ENCODE measurements around the gene SCN5A.

Gene SCN5A

GRCh38 chr3:38622336-38622735, 27.2 kb downstream of the SCN5A start:
- no peak for DNase-seq

- DNase-seq, result no peak
Observed at GRCh38 chr3:38620236-38620635, 29.3 kb downstream of the SCN5A start.

- no peak for DNase-seq
Observed at GRCh38 chr3:38618343-38618742, 31.1 kb downstream of the SCN5A start.

- DNase-seq, result no peak
Observed at GRCh38 chr3:38617586-38617985, 31.9 kb downstream of the SCN5A start.

- DNase-seq, result no peak
Observed at GRCh38 chr3:38617137-38617536, 32.4 kb downstream of the SCN5A start.

GRCh38 chr3:38616658-38617057, 32.8 kb downstream of the SCN5A start:
- no peak for DNase-seq

GRCh38 chr3:38616111-38616510, 33.4 kb downstream of the SCN5A start:
- DNase-seq, result no peak

GRCh38 chr3:38614651-38615352, 34.7 kb downstream of the SCN5A start:
- no peak for DNase-seq

GRCh38 chr3:38614091-38614490, 35.4 kb downstream of the SCN5A start:
- no peak for DNase-seq

- DNase-seq, result no peak
Observed at GRCh38 chr3:38613426-38613825, 36.1 kb downstream of the SCN5A start.

- no peak for DNase-seq
Observed at GRCh38 chr3:38611866-38612265, 37.6 kb downstream of the SCN5A start.

- DNase-seq, result no peak
Observed at GRCh38 chr3:38610934-38611333, 38.6 kb downstream of the SCN5A start.

GRCh38 chr3:38610436-38610835, 39.1 kb downstream of the SCN5A start:
- no peak for DNase-seq

GRCh38 chr3:38609386-38610111, 39.9 kb downstream of the SCN5A start:
- DNase-seq, result no peak

GRCh38 chr3:38608961-38609360, 40.5 kb downstream of the SCN5A start:
- no peak for DNase-seq

GRCh38 chr3:38608086-38608775, 41.3 kb downstream of the SCN5A start:
- no peak for DNase-seq

GRCh38 chr3:38606561-38606960, 42.9 kb downstream of the SCN5A start:
- DNase-seq, result no peak

GRCh38 chr3:38605981-38606380, 43.5 kb downstream of the SCN5A start:
- DNase-seq, result no peak

GRCh38 chr3:38604246-38604645, 45.2 kb downstream of the SCN5A start:
- DNase-seq, result no peak

GRCh38 chr3:38603731-38604131, 45.8 kb downstream of the SCN5A start:
- DNase-seq, result no peak

- DNase-seq, result no peak
Observed at GRCh38 chr3:38602576-38603250, 46.8 kb downstream of the SCN5A start.

- DNase-seq, result no peak
Observed at GRCh38 chr3:38601956-38602550, 47.4 kb downstream of the SCN5A start.

- DNase-seq, result no peak
Observed at GRCh38 chr3:38600551-38600950, 48.9 kb downstream of the SCN5A start.

All from CD4-positive, alpha-beta T cell treated with Interleukin-1 beta for 1 hour (primary cell).